HepG2 (cell line): Measurements from ENCODE around the gene SEPHS2. TPM values are rescaled to one million over a fixed set of nuclear protein-coding genes. Genes with fewer than 3 reads are reported as not detected.

Source experiments
- BHLHE40 ChIP-seq: IDR thresholded peaks from 2 replicates; pipeline ENCODE4 v1.6.1; 2011; ENCODE audit warnings: low read length, improper control_type of control experiment
- HNF1B ChIP-seq: sonication (generic); formaldehyde crosslinking; IDR thresholded peaks from 2 replicates; pipeline ENCODE4 v1.5.1; 2020; ENCODE audit warnings: mild to moderate bottlenecking, moderate library complexity, missing genetic modification reagents
- MLX ChIP-seq: IDR thresholded peaks from 2 replicates; pipeline ENCODE4 v1.6.1; 2016
- PITX1 ChIP-seq: sonication (generic); formaldehyde crosslinking; IDR thresholded peaks from 2 replicates; pipeline ENCODE4 v1.5.1; 2020; ENCODE audit warnings: mild to moderate bottlenecking, missing genetic modification reagents
- REPIN1 ChIP-seq: sonication (generic); formaldehyde crosslinking; IDR thresholded peaks from 2 replicates; pipeline ENCODE4 v1.8.0; 2022; ENCODE audit warnings: missing genetic modification reagents, low read depth, mild to moderate bottlenecking, borderline replicate concordance
- RFX3 ChIP-seq: IDR thresholded peaks from 2 replicates; pipeline ENCODE4 v1.6.1; 2016; ENCODE audit warnings: missing biosample characterization, missing genetic modification reagents
- SP5 ChIP-seq: IDR thresholded peaks from 2 replicates; pipeline ENCODE4 v1.6.1; 2016; ENCODE audit warnings: low read depth, borderline replicate concordance
- STAT5B ChIP-seq: sonication (generic); formaldehyde crosslinking; IDR thresholded peaks from 2 replicates; pipeline ENCODE4 v1.4.0; 2020; ENCODE audit warnings: missing genetic modification reagents
- TBX3 ChIP-seq: fragments of 450-650 bp; IDR thresholded peaks from 2 replicates; pipeline ENCODE4 v1.6.1; 2017; ENCODE audit warnings: antibody characterized with exemption, mild to moderate bottlenecking, inconsistent platforms, borderline replicate concordance
- ZIK1 ChIP-seq: sonication (generic); formaldehyde crosslinking; IDR thresholded peaks from 2 replicates; pipeline ENCODE4 v1.5.0; 2020; ENCODE audit warnings: mild to moderate bottlenecking, low read depth, missing genetic modification reagents, borderline replicate concordance
- ZMAT5 ChIP-seq: sonication (generic); formaldehyde crosslinking; IDR thresholded peaks from 2 replicates; pipeline ENCODE4 v1.5.0; 2020; ENCODE audit warnings: mild to moderate bottlenecking, low read depth, missing genetic modification reagents, borderline replicate concordance
- ZNF18 ChIP-seq: sonication (generic); formaldehyde crosslinking; IDR thresholded peaks from 2 replicates; pipeline ENCODE4 v1.8.0; 2022; ENCODE audit warnings: mild to moderate bottlenecking, missing genetic modification reagents; ENCODE audit not compliant: insufficient replicate concordance
- ZNF205 ChIP-seq: IDR thresholded peaks from 2 replicates; pipeline ENCODE4 v1.6.1; 2018; ENCODE audit warnings: missing biosample characterization, missing genetic modification reagents
- ZNF230 ChIP-seq: sonication (generic); formaldehyde crosslinking; IDR thresholded peaks from 2 replicates; pipeline ENCODE4 v1.4.0; 2020; ENCODE audit warnings: mild to moderate bottlenecking, missing genetic modification reagents
- ZNF275 ChIP-seq: sonication (generic); formaldehyde crosslinking; IDR thresholded peaks from 2 replicates; pipeline ENCODE4 v1.8.0; 2022; ENCODE audit warnings: missing genetic modification reagents, mild to moderate bottlenecking, inconsistent platforms, borderline replicate concordance
- ZNF772 ChIP-seq: sonication (generic); formaldehyde crosslinking; IDR thresholded peaks from 2 replicates; pipeline ENCODE4 v1.5.0; 2020; ENCODE audit warnings: mild to moderate bottlenecking, missing genetic modification reagents
- ZNF850 ChIP-seq: sonication (generic); formaldehyde crosslinking; conservative IDR thresholded peaks from 2 replicates; pipeline ENCODE4 v1.9.0; 2021; ENCODE audit warnings: mild to moderate bottlenecking, missing genetic modification reagents
- ZSCAN9 ChIP-seq: IDR thresholded peaks from 2 replicates; pipeline ENCODE4 v1.6.1; 2016; ENCODE audit warnings: borderline replicate concordance
- polyA plus RNA-seq, 8 experiments: library from polyadenylated mRNA; depleted of rRNA in 3 of 8; stranded (reverse) in 7 of 8; unstranded in 1 of 8; fragments of >200 nt; fragmentation: Illumina TruSeq in 4 of 8; extraction: Trizol in 4 of 8; gene quantifications; 2 replicates each; pipeline versions ENCODE4 v1.2.1 to v1.2.3, GENCODE V29; 2011 to 2016; ENCODE audit warnings: low read depth in 4 of 8, missing spikeins in 1 of 8, mixed read lengths in 1 of 8; ENCODE audit not compliant: insufficient read depth in 1 of 8
- total RNA-seq, 5 experiments: library from RNA; depleted of rRNA; stranded (reverse); fragments of >200 nt; fragmentation: Illumina TruSeq; extraction: Trizol; gene quantifications; 2 replicates each; pipeline ENCODE4 v1.2.3, GENCODE V29; 2016; ENCODE audit warnings: low read depth in 1 of 5
- TF ChIP-seq, protein P1 (sequence below): sonication (generic); formaldehyde crosslinking; IDR thresholded peaks from 2 replicates; pipeline ENCODE4 v1.8.1; 2023; ENCODE audit warnings: missing genetic modification reagents, mild to moderate bottlenecking, borderline replicate concordance

The SEPHS2 gene
- total and polyA plus RNA-seq, 2 of the 13 experiments (the other 11 are each of a cell fraction or from before 2014, with no cell fraction given), result 20.7 to 127 TPM

DNA sequence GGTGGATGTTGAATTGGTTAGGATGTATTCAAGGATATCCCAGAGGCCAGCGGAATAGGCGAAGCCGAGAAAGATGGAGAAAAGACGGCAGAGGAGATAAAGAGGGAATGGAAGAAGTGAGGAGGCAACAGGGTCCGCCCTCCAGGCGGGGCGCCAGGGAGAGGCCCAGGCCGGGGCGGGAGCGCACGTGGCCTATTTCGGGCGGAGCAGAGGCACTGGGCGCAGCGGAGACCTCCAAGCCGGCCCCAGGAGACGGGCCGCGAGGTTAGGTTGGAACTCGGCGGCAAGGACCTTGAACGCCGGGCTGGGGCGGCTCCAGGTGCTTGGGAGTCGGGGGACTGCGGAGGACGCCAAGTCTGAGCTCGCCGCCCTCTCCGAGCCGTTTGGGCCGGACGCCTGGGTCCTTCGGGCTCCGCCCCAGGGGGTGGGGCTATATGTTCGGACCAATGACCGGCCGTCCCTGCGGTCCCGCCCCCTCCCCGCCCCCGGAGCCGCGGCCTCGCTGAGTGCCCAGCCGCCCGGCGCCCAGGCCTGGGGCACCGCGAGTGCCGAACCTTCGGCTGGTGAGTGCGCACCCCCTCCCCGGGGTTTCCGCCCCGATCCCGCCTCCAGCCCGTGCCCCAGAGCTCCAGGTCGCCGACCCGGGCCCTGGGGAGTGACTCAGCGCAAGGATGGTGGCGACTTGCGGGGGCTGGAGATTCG, 38.4 kb downstream of the SEPHS2 start, which contains the start of gene ZNF771 (continued):
- TF ChIP-seq MLX (CRISPR knock-in tag) (no peak), HNF1B (CRISPR knock-in tag) (0 out of 2 replicates have a peak, but pooled peaks have one; percentile 35), ZNF850 (CRISPR knock-in tag) (no peak), ZNF18 (CRISPR knock-in tag) (peak; percentile 68), BHLHE40 (peak; percentile 62), STAT5B (no peak), ZNF205 (CRISPR knock-in tag) (peak; percentile 86), PITX1 (CRISPR knock-in tag) (peak; percentile 80), ZSCAN9 (CRISPR knock-in tag) (peak; percentile 50; the same call in 1 of the 2 replicates), SP5 (CRISPR knock-in tag) (peak; percentile 80; the same call in 1 of the 2 replicates), RFX3 (CRISPR knock-in tag) (no peak), ZIK1 (CRISPR knock-in tag) (peak; percentile 64; the same call in 1 of the 2 replicates), ZMAT5 (CRISPR knock-in tag) (no peak), ZNF772 (CRISPR knock-in tag) (peak; percentile 85), ZNF230 (peak; percentile 93; the same call in 1 of the 2 replicates), REPIN1 (peak; percentile 90; the same call in 1 of the 2 replicates), ZNF275 (CRISPR knock-in tag) (no peak), TBX3 (peak; percentile 46; the same call in 1 of the 2 replicates)
- TF ChIP-seq, protein P1, sequence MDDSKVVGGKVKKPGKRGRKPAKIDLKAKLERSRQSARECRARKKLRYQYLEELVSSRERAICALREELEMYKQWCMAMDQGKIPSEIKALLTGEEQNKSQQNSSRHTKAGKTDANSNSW (CRISPR knock-in tag), result 0 out of 2 replicates have a peak, but pooled peaks have one; percentile 20
